GM19438 (cell line): Measurements from ENCODE around the gene PNMA1.
"Not testable (repeated sequence)": the region's sequence is repeated elsewhere in the genome, so short reads cannot be mapped to it uniquely, and the experiment has no call there.

ENCODE experiments used
- ATAC-seq: cut with Tn5 transposase; IDR thresholded peaks from one replicate; pipeline ENCODE4 v1.9.1; 2021; ENCODE audit warnings: low read depth; ENCODE audit not compliant: unreplicated experiment

The PNMA1 gene

DNA sequence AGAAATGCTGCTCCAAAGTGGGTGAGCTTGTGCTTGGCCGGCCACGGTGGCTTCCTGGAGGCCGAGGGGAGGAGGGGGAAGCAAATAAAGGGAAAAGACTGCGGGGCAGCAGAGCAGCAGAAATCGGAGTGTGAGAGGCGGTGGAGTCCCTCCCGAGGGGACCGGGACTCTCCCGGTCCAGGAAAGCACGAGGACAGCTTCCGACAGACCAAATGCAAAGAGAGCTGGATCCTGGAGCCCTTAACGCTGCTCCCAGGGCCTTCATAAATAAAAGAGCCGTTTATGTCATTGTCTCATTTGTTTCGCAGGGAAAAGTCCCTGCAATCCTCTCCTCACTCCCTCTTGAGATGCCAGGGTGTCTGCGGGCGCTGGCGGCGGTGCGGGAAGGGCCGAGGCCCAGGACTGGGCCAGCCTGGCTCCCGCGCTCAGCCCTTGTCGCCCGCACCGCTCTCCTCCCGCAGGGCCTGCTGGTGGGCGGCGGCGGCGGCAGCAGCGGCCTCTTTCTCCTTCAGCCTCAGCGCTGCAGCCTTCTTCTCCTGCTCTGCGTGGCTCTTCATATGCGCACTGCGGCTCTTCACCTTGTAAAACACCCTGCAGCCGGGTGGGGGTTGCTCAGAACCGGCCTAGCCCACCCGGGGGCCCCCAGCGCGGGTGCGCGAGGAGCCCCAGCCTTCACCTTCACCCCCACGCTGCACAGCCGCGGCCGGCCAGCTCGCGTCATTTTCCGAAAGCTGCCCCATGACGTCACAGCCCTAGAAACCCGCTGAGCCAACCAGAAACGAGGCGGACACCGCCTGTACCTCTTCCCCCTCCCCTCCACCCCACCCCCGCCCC, 4.5 kb upstream of the PNMA1 start:
- ATAC-seq: no peak

DNA sequence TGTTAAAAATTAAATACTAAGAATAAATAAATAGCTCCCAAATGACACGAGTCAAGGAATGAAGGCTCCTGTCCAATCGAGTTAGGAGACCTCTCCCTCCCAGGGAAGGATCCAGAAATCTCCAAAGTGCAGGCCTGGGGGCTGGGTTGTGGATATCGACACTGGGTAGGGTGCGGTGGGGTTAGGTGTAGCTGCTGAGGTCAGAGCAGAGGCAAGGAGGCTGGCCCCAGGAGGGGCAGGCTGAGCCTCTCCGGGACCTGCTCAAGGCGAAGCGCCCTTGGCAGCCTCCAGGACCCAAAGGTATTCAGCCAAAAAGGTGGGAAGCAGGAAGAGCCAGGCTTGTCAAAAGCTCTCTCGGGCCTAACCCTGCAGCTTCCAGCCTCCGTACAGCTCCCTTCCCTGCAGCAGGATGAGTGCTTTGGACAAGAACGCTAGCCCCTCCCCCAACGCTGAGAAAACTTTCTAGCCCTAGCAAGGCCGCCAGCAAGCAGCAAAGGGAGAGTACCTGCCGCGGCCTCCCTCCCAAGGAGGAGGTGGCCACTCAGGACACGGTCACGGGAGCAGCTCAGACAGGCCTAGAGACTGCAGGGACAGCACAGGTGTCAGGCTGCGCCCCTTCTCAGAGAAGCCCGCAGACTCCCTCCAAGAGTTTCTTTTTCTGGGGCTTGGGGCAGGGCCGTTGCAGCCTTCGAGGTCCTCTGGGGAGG, 3.7 kb upstream of the PNMA1 start:
- no peak for ATAC-seq

DNA sequence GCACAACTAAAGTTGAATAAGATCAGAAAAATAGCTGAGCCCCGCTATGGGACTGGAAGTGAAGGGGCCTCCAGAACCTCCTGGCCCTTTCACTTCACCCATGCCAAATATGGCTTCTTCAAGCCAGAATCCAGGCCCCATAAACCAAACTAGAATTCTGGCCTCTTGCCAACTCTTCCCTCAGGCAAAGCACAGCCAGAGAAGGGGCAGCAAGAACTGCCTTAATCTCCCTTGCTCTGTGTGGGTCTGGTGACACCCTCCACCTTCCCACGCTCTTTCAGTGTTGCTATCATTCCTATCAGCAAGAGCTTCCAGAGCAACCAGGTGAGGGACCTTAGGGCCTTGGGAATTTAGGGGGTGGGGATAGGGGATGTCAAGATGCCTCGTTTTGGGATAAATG, 3.1 kb upstream of the PNMA1 start:
- no peak for ATAC-seq

DNA sequence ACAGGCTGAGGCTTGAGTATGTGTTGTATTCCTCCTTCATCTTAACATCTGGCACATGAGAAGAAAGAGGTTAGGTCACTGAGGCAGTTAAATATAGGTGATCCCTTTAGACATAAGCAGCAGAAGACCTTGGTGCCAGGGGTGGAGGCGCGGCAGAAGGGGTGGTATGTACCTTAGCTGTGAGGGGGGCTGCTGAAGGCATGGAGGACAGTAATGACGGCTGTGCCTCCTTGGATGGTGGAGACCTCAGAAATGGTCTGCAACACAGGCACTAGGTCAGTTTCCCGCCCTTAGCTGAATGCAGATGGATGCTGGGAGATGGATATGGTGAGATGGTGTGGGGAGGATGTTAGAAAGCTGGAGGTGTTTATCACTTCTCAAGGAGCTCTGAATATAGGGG, 1.5 kb upstream of the PNMA1 start:
- no peak for ATAC-seq

DNA sequence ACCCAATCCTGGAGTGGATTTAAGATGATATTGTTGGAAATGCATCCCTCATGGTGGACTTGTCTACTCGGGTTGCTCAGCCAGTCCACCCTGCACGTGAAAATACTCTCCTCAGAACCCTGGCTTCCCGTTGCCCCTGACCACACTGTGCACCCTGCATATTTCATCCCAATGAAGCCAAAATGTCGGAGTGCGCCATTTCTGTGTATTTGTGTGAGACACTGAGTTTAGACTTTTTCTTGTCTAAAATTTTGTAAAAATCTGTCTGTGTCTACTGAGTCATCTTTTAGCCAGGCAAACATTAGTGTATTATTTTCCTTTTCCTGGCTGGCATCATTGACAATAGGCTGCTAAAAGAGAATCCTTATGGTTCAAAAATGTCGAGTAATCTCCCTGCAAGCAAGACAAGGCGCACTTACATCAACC, 485 bp upstream of the PNMA1 start:
- ATAC-seq: no peak

DNA sequence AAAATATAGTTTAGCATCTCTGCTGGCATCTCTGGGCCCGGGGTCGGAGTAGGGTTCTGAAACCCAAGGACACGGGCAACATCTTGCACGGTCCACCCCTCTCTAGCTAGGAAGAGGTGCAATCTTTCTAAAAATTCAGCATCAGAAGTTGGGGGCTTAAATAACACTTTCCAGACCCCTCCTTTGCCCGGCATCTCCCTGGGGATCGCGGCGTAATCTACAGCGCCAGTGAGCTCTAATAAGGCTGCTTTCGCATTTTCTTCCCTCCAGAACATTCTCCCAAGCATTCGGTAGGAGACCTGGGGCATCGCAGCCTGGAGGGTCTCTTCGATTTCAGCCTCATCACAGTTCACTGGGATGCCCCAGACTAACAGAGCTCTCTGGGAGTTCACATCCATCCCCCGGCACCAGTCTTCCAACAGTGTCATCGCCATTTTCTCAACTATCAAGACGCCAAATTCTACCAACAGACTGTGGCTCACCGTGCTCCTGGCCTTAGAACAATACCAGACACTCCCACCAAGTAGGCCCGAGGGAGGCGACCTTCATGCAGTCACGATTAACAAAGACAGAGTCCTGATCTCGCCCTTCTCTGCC, 880 bp downstream of the PNMA1 start:
- no peak for ATAC-seq

DNA sequence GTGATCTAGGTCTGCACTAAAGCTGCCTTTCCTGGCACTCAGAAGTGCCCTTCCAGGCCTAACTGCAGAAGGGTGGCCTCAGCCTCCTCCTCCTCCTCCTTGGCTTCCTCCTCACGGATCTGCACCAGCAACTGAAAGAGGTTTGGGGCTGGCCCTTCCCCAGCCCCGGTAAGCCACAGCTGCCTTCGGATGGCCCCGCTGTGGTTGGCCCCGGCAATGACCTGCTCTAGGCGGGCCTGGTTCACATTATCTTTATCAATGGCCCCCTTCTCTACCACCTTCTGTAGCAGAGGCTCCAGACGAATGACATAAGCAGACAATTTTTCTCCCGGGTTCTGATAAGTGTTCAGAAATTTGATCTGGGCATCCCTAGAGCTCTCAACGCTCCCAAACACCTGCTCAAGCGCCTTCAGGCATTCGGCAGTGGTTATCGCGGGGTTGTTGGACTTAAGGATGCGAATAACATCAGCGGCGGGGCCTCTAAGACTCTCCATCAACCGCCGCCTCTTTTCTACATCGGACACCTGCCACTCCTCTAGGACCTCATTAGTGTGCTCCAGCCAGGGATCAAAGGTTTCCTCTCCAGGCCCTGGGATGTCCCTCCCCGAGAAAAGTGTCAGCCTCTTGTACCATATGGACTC, 1.5 kb downstream of the PNMA1 start:
- no peak for ATAC-seq

DNA sequence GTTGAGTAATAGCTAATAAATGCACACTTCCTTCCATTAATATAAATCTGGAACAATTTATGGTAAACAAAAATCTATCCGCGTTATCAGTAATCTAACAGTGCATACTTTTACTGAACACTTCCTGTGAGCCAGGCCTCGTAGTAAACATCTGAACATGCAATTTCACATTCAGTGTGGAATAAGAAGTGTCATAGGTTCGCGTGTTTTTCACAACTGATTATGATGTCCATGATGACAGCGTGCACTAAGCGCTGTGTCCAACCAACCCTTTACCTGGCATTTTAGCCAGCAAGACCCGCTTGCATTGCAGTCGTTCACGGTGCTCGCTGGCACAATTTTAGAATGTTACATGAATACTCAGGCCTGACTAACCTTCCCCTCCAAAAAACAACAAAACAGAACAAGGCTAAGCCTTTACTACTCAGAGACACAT, 2.1 kb downstream of the PNMA1 start:
- no peak for ATAC-seq

DNA sequence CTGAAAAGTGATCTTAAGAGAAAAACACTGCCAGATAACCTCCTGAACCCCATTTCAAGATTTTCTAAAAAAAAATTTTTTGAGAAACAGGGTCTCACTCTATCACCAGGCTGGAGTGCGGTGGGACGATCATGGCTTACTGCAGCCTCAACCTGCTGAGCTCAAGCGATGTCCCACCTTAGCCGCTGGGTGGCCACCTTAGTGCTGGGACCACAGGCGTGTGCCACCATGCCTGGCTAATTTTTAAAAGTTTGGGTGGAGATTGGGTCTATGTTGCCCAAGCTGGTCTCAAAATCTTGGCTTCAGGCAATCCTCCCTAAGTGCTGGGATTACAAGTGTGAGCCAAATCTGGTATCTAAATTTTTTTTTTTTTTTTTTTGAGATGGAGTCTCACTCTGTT, 3.4 kb downstream of the PNMA1 start:
- ATAC-seq: no peak

DNA sequence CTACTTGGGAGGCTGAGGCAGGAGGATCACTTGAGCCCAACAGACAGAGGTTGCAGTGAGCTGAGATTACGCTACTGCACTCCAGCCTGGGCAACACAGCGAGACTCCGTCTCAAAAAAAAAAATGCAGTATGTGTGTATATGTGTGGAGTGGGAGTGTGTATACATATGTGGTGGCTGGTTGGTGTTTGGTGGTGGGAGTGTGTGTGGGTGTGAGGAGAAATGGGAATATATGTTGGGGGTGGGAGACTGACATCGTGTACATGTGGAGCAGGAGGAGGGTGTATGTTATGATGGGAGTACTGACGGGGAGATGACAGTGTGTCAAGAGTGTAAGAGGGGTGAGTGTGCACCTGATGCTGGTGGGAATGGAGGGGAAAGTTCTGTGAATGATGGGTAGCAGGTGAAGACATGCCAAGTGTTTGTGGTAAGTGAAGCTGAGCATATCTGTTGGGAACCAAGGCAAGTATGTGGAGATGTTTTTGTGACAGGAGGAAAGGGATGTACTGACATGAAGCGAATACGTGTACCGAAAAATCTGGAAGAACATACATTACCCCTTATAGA, 4.2 kb downstream of the PNMA1 start:
- no peak for ATAC-seq

DNA sequence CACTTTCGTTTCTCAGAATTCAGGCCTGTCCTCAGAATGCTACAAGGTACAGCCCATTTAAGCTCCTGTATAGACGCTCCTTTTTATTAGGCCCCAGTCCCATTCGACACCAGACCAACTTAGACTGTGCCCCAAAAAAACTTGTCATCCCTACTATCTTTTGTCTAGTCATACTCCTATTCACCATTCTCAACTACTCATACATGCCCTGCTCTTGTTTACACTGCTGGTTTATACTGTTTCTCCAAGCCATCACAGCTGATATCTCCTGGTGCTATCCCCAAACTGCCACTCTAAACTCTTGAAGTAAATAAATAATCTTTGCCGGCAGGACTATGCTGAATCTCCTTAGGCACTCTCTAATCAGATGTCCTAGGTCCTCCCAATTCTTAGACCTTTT, 6.1 kb downstream of the PNMA1 start:
- not testable (repeated sequence) for ATAC-seq

DNA sequence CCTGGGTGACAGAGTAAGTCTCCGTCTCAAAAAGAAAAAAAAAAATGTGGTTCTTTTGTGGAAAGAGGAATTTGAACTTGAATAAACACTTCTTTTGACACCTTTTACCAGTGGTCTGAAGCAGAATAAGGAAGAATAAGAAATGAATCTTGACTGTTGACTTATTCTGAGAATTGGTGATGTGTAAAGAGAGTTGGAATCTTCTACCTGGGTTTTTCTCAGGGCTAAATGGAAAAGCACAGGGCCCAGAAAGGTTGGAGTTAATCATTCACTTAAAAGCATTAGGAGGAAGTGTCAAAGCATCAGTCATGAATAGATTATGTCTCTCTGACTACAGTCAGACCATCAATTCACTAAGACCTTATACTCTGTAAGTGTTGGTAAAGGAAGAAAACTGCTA, 13.9 kb downstream of the PNMA1 start:
- ATAC-seq: no peak

DNA sequence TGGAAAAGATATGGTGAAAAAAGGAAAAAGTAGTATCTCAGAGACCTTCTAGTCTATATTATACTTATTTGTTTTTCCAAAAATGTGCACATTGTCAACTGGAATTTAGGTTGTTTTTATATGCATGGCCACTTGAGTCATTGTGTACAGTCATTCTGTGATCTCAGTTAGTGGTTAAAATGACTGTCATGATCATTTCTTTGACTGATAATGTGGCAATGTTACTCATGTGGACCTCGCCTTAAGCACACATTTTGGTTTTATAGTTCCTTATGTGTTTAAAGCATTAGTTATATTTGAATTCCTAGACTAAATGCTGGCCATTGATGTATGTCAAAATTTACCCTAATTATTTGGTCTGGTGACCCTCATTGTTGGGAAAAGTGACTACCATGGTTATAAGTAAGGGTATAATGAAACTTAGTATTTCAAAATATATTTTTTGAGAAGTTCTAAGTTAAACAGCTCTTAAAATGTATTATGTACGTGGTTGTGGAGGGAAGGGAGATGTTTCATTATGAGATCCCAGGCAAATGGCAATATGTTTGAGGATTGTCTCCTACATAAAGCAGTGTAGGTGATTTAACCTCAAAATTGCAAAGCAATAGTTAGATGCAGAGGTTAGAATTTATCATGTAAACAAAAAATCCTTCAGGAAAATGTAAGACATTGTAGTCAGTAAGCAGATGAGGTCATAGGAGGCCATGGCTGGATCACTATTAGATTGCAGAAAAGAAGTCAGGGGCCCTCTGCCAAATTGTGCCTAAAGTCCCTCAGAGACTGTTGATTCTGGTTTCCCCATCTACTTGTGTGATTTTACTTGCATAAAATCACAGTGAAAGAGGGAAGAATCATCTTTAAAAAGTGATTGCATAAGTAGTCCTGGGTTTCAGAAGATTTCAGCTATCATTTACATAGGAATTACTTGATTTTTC, 17.5 kb downstream of the PNMA1 start:
- peak; percentile 51 for ATAC-seq

DNA sequence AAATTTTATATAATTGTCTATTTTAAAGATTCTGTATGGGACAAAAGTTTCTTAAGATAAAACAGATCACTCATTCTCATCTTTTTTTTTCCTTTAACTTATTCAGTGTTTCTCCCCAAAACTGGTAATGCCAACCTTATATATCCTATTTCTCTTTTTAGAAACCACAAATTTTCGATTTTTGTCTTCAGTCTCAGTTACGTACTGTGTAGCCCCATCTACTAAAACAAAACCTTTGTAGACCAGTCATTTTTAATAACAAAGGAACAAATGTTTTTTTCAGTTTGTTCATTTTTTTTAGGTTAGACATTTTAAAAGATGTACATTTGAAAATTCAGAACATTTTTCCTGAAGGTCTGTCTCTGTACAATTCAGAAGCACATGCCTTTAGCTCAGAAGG, 18.2 kb downstream of the PNMA1 start:
- ATAC-seq: peak; percentile 64

DNA sequence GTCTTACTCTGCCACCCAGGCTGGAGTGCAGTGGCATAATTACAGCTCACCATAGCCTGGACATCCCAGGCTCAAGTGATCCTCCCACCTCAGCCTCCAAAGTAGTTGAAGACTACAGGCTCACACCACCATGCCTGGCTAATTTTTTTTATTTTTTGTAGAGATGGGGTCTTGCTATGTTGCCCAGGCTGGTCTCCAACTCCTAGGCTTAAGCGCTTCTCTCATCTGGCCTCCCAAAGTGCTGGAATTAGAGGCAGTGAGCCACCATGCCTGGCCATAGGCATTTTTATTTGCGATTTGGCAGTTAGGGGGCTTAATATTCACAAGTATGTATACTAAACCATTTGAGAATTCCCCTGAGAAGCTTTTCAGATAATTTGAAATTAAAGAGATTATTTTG, 19.1 kb downstream of the PNMA1 start:
- ATAC-seq: no peak

DNA sequence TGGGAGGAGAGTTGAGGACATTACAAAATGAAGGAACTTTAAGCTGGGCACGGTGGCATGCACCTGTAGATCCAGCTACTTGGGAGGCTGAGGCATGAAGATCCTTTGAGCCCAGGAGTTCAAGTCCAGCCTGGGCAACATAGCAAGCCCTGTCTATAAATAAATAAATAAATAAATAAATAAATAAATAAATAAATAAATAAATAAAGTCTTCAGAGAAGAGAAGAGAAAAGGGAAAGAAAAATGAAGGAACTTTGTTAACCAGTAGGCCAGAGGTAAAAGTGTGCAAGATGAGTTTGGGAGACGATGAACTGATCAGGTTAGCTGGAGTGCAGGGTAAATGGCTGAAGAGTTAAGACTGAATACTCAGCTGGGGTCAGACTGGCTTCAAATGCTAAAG, 20.1 kb downstream of the PNMA1 start:
- no peak for ATAC-seq

DNA sequence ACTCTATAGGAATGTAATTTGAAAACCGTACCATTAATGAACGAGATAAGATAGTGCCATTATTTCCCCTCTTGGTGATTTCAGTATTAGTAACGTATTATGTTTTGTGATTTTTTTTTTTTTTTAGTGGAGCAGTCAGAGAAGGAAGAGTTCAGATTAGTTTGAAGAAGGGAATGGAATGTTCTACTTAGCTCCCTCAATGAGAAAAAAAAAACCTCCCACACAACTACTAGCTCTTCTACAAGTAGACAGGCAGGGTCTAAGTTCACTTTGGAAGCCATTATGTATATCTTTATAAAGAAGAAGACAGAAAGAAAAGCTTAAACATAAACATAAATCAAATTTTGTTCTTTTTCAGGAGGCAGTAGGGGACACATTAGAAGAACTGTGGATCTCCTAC, 27.3 kb downstream of the PNMA1 start:
- ATAC-seq: no peak

DNA sequence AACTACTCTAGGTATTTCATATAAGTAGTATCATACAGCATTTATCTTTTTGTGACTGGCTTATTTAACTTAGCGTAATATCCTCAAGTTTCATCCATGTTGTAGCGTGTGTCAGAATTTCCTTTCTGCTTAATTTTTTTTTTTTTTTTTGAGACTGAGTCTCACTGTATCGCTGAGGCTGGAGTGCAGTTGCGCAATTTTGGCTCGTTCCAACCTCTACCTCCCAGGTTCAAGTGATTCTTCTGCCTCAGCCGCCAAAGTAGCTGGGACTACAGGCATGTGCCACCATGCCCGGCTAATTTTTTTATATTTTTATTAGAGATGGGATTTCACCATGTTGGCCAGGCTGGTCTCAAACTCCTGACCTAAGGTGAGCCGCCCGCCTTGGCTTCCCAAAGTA, 28.9 kb downstream of the PNMA1 start:
- no peak for ATAC-seq

DNA sequence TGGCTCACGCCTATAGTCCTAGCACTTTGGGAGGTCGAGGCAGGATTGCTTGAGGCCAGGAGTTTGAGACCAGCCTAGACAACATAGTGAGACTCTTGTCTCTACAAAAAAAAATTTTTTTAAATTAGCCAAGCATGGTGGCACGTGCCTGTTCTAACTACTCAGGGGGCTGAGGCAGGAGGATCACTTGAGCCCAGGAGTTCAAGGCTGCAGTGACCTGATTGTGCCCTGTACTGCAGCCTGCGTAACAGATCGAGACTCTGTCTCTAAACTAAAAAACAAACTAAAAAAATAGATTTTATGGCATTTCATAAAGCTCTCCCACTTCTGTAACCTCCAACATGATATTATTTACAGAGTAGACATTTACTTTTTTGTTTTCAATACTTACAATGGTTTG, 29.6 kb downstream of the PNMA1 start:
- no peak for ATAC-seq

DNA sequence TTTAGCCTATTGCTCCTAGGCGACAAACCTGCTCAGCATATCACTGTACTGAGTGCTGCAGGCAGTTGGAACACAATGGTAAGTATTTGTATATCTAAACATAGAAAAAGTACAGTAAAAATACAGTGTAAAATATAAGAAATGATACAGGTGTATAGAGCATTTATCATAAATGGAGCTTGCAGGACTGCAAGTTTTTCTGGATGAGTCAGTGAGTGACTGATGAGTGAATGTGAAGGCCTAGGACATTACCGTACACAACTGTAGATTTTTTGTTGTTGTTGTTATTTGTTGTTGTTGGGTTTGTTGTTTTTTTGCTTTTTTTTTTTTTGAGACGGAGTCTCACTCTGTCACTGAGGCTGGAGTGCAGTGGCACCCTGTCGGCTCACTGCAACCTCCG, 33.4 kb downstream of the PNMA1 start:
- ATAC-seq: no peak
